Left renal cortex interstitium (tissue), 4 donors: Measurements from ENCODE around the gene DSTYK. TPM values are rescaled to one million over a fixed set of nuclear protein-coding genes. Genes with fewer than 3 reads are reported as not detected.

Source experiments
- DNase-seq, 4 donors: peaks; one replicate each; pipeline ENCODE4 v3.0.0-alpha.2; 2013; ENCODE audit warnings: low read depth in 4 of 4, low spot score in 2 of 4, missing footprints in 1 of 4
- polyA plus RNA-seq, 4 donors: library from polyadenylated mRNA; unstranded; fragments of 120-200 nt; gene quantifications; one replicate each; pipeline ENCODE4 v1.2.1, GENCODE V29; 2013; ENCODE audit not compliant: insufficient read length in 4 of 4

The DSTYK gene
- polyA plus RNA-seq, 4 donors, result 16.3 to 19.9 (median 18.8) TPM

GRCh38 chr1:205141236-205142101 lies 70.0 kb downstream of the DSTYK start:
- peak; percentile 42 to 83 (median 54) for DNase-seq

- DNase-seq, result no peak
These were observed 71.4 kb downstream of the DSTYK start for GRCh38 chr1:205140113-205140512.

- no peak for DNase-seq
These were observed 73.6 kb downstream of the DSTYK start for GRCh38 chr1:205137901-205138300.

DNA sequence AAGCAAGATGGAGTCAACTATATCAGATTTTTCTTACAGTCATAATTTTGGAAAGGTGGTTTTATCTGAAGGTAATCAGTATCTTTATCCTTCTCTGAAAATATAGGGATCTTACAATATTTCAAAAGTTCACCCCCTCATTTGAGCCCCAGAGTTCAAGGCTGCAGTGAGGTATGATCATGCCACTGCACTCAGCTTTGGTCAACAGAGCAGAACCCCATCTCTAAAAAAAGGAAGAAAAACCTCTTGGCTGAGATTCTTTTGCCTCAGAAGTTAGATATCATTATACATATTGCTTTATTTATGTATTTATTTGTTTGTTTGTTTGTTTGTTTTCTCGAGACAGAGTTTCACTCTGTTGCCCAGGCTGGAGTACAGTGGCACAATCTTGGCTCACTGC lies 78.2 kb downstream of the DSTYK start:
- DNase-seq, result no peak

- no peak for DNase-seq
These were observed 82.0 kb downstream of the DSTYK start for GRCh38 chr1:205129447-205130029.

DNA sequence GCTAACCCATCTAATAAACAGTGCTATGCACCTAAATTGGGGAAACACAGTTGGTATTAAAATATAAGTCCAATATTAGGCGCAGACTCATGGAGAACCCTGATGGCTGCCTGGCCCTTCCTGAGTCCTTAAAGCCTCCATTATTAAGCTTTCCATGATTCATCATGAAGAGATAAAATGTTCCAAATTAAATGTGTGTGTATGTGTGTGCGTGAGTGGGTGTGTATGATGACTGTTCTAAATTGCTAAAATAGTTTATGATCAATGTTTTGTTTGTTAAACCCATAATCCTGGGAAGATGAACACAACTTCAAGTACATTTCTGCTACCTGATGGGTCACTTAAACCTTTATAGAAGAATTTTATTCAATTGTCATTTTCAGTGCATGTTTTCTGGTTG lies 83.5 kb downstream of the DSTYK start:
- DNase-seq, result no peak

DNA sequence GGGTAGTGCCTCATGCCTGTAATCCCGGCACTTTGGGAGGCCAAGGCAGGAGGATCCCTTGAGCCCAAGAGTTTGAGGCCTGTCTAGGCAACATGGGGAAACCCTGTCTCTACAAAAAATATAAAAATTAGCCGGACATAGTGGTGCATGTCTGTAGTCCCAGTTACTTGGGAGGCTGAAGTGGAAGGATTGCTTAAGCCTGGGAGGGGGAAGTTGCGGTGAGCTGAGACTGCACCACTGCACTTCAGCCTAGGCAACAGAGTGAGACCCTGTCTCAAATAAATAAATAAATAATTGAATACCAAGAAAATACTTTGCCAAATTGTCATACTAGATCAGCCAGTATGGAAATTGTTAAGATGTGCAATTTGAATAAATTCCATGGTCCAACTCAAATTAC lies 83.9 kb downstream of the DSTYK start:
- DNase-seq, result no peak

DNA sequence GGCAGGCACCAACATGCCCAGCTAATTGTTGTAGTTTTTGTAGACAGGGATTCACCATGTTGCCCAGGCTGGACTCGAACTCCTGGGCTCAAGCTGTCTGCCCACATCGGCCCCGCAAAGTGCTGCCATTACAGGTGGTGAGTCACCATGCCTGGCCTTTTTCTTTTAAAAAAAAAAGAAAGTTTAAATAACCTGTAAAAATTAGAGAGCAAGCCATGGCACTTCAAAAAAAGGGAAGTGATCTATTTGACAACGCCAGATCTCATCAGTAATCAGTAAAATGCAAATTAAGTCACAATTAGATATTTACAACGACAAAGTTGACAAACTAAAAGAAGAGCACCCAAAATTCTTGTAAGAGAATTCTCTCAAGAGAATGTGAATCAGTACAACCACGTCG lies 86.8 kb downstream of the DSTYK start:
- DNase-seq, result no peak

DNA sequence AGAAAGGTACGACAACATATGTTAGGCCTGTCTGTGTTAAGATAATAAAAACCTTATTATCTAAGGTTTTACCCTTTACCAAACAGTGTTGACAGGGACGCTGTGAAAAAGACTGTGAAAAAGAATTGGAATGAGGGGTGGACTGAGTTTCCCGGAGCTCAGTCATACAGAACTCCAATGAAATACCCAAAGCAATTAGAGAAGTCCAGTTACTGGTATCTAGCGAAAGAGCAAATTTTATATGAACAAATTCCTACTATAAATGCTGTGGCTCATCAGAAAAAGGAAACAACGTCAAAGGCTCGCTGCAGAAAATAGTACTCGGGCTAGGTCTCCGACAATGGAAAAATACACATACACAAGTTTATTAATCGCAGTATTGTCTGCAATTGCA lies 89.0 kb downstream of the DSTYK start:
- DNase-seq, result no peak

DNA sequence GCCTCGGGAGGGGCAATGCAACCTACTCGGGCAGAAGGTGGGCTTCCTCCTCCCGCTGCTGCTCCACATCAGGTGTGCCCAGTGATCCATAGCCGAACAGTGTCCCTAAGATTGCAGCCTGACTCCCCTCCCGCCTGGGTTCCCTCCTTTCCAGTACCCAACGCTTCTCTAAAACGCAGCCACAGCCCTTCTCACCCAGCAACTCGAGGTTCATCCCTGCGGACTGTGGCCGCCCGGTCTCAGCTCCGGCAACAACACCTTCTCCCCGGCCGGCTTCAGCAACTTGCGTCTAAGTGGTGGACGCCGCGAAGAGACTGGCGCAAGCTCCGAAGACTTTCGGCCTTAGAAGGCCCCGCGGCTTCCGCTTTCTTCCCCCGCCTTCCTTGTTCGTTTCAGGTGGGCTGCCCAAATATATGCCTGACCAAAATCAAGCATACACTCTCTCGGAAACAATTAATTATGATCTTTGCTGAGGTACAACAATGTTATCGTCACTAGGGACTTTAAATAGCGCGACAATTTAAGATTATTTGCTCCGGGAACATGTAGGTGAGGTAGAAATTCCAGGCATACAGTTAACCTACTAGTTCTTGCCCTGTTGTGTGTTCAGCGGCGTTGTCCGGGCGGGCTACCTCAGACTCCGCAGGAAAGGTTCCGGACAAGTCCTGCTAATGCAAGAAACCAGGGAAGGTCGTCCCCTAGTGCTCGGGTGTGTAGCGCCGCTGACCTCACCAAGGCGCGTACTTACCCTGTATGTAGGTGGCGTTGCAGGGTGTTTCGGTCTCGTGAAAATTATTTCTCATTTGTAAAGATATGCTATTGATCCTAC lies 89.6 kb downstream of the DSTYK start, which contains the start of gene RBBP5:
Gene RBBP5, minus strand, starts transcription at position 319 of the 829 bp plus-strand sequence. Its CDS starts 105 bp downstream, at position 214.
- DNase-seq, result peak; percentile 93 to 99 (median 96)

- DNase-seq, result no peak
These were observed 92.8 kb downstream of the DSTYK start for GRCh38 chr1:205118752-205119151.

DNA sequence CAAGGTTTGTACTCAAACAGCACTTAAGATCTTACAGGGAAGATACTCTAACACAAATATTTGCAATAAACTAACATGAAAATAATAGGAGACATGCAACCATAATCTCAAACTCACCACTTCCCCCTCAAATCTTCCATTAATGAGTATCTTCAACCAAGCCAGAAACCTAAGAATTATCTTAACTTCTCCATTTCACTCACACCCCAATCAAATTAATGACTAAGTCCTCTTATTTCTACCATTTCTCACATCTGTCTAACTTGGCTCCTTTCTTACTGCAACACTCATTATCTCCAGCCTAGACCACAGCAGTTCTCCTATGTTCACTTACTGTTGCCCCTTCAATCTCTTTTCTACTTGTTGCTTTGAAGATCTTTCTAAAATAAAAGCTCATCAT lies 100.1 kb downstream of the DSTYK start:
- DNase-seq, result no peak

DNA sequence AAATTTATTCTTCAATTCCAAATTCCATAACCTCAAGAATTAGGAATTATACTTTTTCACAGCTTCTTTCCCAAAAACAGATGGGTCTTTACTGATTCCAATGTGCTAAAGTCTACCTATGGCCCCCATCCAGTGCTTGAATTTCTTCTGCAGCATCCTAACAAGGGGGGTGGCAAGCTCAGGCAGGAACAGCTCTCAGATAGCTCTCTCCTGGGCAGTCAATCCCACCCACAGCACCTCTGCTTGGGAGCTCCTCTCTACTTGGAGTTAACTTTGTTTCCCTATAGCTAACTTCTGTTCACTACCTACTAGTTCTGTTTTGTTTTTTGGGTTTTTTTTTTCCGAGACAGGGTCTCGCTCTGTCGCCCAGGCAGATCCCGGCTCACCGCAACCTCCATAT lies 101.8 kb downstream of the DSTYK start:
- no peak for DNase-seq

- DNase-seq, result no peak
These were observed 102.2 kb downstream of the DSTYK start for GRCh38 chr1:205109269-205109668.

DNA sequence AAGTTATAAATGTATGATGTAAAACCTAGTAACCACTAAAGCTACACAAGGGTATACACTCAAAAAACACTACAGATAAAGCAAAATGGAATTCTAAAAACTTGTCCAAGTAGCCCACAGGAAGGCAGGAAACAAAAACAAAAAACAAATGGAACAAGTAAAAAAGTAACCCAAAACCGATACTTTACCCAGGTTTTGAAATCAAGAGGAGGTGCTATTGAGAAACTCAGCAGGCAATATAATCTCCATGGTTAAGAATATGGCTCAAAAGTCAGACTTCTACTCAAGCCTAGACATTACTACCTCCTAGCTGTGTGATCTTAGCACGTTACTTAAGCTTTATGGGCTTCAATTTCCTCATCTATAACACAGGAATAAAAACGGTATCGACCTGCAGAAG lies 103.0 kb downstream of the DSTYK start:
- no peak for DNase-seq

GRCh38 chr1:205107327-205107726 lies 104.2 kb downstream of the DSTYK start:
- DNase-seq, result no peak

DNA sequence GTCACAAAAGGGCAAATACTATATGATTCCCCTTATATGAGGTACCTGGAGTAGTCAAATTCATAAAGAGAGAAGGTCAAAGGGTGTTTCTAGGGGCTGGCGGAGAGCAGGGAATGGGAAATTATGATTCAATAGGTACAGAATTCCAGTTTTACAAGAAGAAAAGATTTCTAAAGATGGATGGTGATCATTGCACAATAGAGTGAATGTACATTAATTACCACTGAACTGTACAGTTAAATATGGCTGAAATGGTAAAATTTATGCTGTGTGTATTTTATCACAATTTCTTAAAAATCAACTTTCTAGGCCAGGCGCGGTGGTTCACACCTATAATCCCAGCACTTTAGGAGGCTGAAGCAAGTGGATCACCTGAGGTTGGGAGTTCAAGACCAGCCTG lies 109.1 kb downstream of the DSTYK start:
- no peak for DNase-seq

DNA sequence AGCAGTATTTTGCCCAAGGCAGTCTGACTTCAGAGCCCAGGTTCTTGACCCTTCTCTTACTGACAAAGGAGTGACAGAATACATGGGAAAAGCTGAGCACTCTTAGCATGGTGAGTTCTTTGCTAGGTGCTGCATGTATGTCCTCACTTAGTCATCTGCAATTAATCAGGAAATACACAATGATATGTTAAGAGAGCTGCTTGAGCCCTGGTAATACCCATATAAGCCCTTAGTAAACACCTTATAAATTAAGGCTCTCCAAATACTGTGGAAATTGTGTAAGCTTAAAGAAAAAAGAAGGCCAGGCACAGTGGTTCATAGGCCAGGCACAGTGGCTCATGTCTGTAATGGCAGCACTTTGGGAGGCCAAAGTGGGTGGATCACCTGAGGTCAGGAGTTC lies 113.3 kb downstream of the DSTYK start:
- no peak for DNase-seq

GRCh38 chr1:205095422-205095821 lies 116.1 kb downstream of the DSTYK start:
- DNase-seq, result no peak
